SK-N-MC (cell line): Measurements from ENCODE around the gene NRP1.

Experiments used
- DNase-seq: peaks from one replicate; pipeline ENCODE4 v3.0.0-alpha.2; 2011; ENCODE audit warnings: low read depth, low spot score
- H3K27ac ChIP-seq: fragments of 200-600 bp; sonication (generic); 2 replicates; pipeline ENCODE4 v1.5.1; 2016; ENCODE audit warnings: mixed run types
- H3K36me3 ChIP-seq: fragments of 200-600 bp; sonication (generic); 2 replicates; pipeline ENCODE4 v1.6.1; 2017; ENCODE audit warnings: antibody characterized with exemption, low read length, mixed read lengths; ENCODE audit not compliant: insufficient read depth
- H3K4me3 ChIP-seq: fragments of 200-600 bp; sonication (generic); 2 replicates; pipeline ENCODE4 v1.5.1; 2016
- H3K9ac ChIP-seq: fragments of 200-600 bp; sonication (generic); 2 replicates; pipeline ENCODE4 v1.8.0; 2017; ENCODE audit warnings: mixed run types, mixed read lengths; ENCODE audit not compliant: insufficient read length
- H3K9me3 ChIP-seq: fragments of 200-600 bp; sonication (generic); 2 replicates; pipeline ENCODE4 v1.6.1; 2017; ENCODE audit warnings: low read depth, mild to moderate bottlenecking, antibody characterized with exemption, low read length, moderate library complexity, mixed read lengths
- EZH2 ChIP-seq: fragments of 200-600 bp; sonication (generic); IDR thresholded peaks from one replicate; pipeline ENCODE4 v1.6.1; 2017; ENCODE audit warnings: antibody characterized with exemption
- FOXP2 ChIP-seq: optimal IDR thresholded peaks from 2 replicates; pipeline ENCODE3; 2011; ENCODE audit warnings: mild to moderate bottlenecking, moderate library complexity; ENCODE audit not compliant: insufficient read depth; ENCODE audit errors: extremely low read length, control extremely low read depth
- POLR2AphosphoS5 ChIP-seq: IDR thresholded peaks from 2 replicates; pipeline ENCODE4 v1.6.1; 2012; ENCODE audit warnings: mild to moderate bottlenecking, low read depth, low read length, borderline replicate concordance

The NRP1 gene

GRCh38 chr10:33260403-33261149, 73.9 kb downstream of the NRP1 start:
- TF ChIP-seq POLR2AphosphoS5 = no peak
- no peak for TF ChIP-seq FOXP2
- no peak for TF ChIP-seq EZH2
- Histone ChIP-seq H3K9ac (no peak overlapping the region), H3K27ac (no peak overlapping the region), H3K36me3 (no peaks in the 10 kb centered on the region), H3K4me3 (no peak overlapping the region), H3K9me3 (no peaks in the 10 kb centered on the region)
- DNase-seq = no peak

GRCh38 chr10:33258967-33259366, 75.5 kb downstream of the NRP1 start:
- H3K36me3 ChIP-seq = no peaks in the 10 kb centered on the region
- no peak overlapping the region for H3K27ac ChIP-seq
- no peaks in the 10 kb centered on the region for H3K9me3 ChIP-seq
- H3K4me3 ChIP-seq = no peak overlapping the region
- TF ChIP-seq POLR2AphosphoS5 = no peak
- TF ChIP-seq EZH2 = no peak
- no peak for TF ChIP-seq FOXP2
- H3K9ac ChIP-seq = no peak overlapping the region
- DNase-seq = no peak

GRCh38 chr10:33257439-33258080, 76.9 kb downstream of the NRP1 start:
- no peak for DNase-seq
- Histone ChIP-seq H3K4me3 (no peak overlapping the region), H3K9ac (no peak overlapping the region), H3K27ac (no peak overlapping the region), H3K9me3 (no peaks in the 10 kb centered on the region), H3K36me3 (no peaks in the 10 kb centered on the region)
- no peak for TF ChIP-seq POLR2AphosphoS5
- TF ChIP-seq FOXP2 = no peak
- TF ChIP-seq EZH2 = no peak

- H3K9ac ChIP-seq = no peak overlapping the region
Observed at GRCh38 chr10:33256458-33256857, 78.0 kb downstream of the NRP1 start.

GRCh38 chr10:33254556-33255160, 79.8 kb downstream of the NRP1 start:
- no peaks in the 10 kb centered on the region for H3K9me3 ChIP-seq
- TF ChIP-seq EZH2 (no peak), POLR2AphosphoS5 (no peak), FOXP2 (no peak)
- no peak overlapping the region for H3K4me3 ChIP-seq
- no peak for DNase-seq
- H3K36me3 ChIP-seq = no peaks in the 10 kb centered on the region
- no peak overlapping the region for H3K9ac ChIP-seq
- H3K27ac ChIP-seq = no peak overlapping the region

More at GRCh38 chr10:33256458-33256857, 78.0 kb downstream of the NRP1 start:
- DNase-seq = no peak
- Histone ChIP-seq H3K27ac (no peak overlapping the region), H3K9me3 (no peaks in the 10 kb centered on the region), H3K36me3 (no peaks in the 10 kb centered on the region), H3K4me3 (no peak overlapping the region)
- no peak for TF ChIP-seq FOXP2

- no peak for TF ChIP-seq EZH2
- no peak for TF ChIP-seq FOXP2
- TF ChIP-seq POLR2AphosphoS5 = no peak
- Histone ChIP-seq H3K9me3 (no peaks in the 10 kb centered on the region), H3K4me3 (no peak overlapping the region), H3K36me3 (no peaks in the 10 kb centered on the region), H3K27ac (no peak overlapping the region), H3K9ac (no peak overlapping the region)
- no peak for DNase-seq
Observed at GRCh38 chr10:33253411-33253810, 81.1 kb downstream of the NRP1 start.

- Histone ChIP-seq H3K27ac (no peak overlapping the region), H3K9me3 (no peaks in the 10 kb centered on the region), H3K4me3 (no peak overlapping the region), H3K36me3 (no peaks in the 10 kb centered on the region), H3K9ac (no peak overlapping the region)
- no peak for DNase-seq
- TF ChIP-seq EZH2 (no peak), POLR2AphosphoS5 (no peak), FOXP2 (no peak)
Observed at GRCh38 chr10:33252794-33253203, 81.7 kb downstream of the NRP1 start.

- Histone ChIP-seq H3K4me3 (no peak overlapping the region), H3K9ac (no peak overlapping the region), H3K36me3 (no peaks in the 10 kb centered on the region), H3K9me3 (no peaks in the 10 kb centered on the region), H3K27ac (no peak overlapping the region)
- no peak for DNase-seq
- no peak for TF ChIP-seq POLR2AphosphoS5
- TF ChIP-seq EZH2 = no peak
- TF ChIP-seq FOXP2 = no peak
Observed at GRCh38 chr10:33252324-33252723, 82.1 kb downstream of the NRP1 start.
